Suprapubic skin (tissue), 4 donors: ENCODE results near the gene SPAG16. TPM values are rescaled to one million over a fixed set of nuclear protein-coding genes. Genes with fewer than 3 reads are reported as not detected.

ENCODE experiments used
- DNase-seq, 2 donors: peaks; one replicate each; pipeline ENCODE4 v3.0.0-alpha.2; 2019; ENCODE audit warnings: low spot score in 2 of 2
- H3K27ac ChIP-seq: fragments of 200-600 bp; sonication (generic); one replicate; pipeline ENCODE4 v1.5.1; 2019
- H3K27me3 ChIP-seq: fragments of 200-600 bp; sonication (generic); one replicate; pipeline ENCODE4 v1.5.1; 2019
- H3K36me3 ChIP-seq: fragments of 200-600 bp; sonication (generic); one replicate; pipeline ENCODE4 v1.5.1; 2019
- H3K4me1 ChIP-seq: fragments of 200-600 bp; sonication (generic); one replicate; pipeline ENCODE4 v1.5.1; 2019
- H3K4me3 ChIP-seq: fragments of 200-600 bp; sonication (generic); one replicate; pipeline ENCODE4 v1.5.1; 2019; ENCODE audit warnings: mild to moderate bottlenecking
- H3K9me3 ChIP-seq: fragments of 200-600 bp; sonication (generic); one replicate; pipeline ENCODE4 v1.5.1; 2019
- EP300 ChIP-seq: sonication (generic); formaldehyde crosslinking; IDR thresholded peaks from one replicate; pipeline ENCODE4 v1.6.1; 2017; ENCODE audit warnings: antibody characterized with exemption
- POLR2A ChIP-seq, 2 donors: fragments of 450-650 bp; IDR thresholded peaks; one replicate each; pipeline ENCODE4 v1.6.1; 2017; ENCODE audit warnings: antibody characterized with exemption in 2 of 2, mild to moderate bottlenecking in 2 of 2, moderate library complexity in 2 of 2
- POLR2AphosphoS5 ChIP-seq, 3 donors: sonication (generic); formaldehyde crosslinking; IDR thresholded peaks; one replicate each; pipeline ENCODE4 v1.6.1; 2017; ENCODE audit warnings: antibody characterized with exemption in 3 of 3
- whole genome bisulfite sequencing: methylation state at CpG from one replicate; pipeline ENCODE4 v1.1.5; 2018; 5-methylcytosine and 5-hydroxymethylcytosine counted together
- total RNA-seq, 4 donors: library from RNA; depleted of rRNA; stranded (reverse); fragments of >200 nt; gene quantifications; one replicate each; pipeline ENCODE4 v1.1.0, GENCODE V29; 2016
- TF ChIP-seq, protein P1 (sequence below), 2 donors: fragments of 200-600 bp in 1 of 2; fragments of 450-650 bp in 1 of 2; sonication (generic) in 1 of 2; IDR thresholded peaks; one replicate each; pipeline ENCODE4 v1.5.1; 2016 to 2019; ENCODE audit warnings: antibody characterized with exemption in 2 of 2, mild to moderate bottlenecking in 1 of 2, moderate library complexity in 1 of 2

SPAG16 gene
- total RNA-seq, 4 donors from 2014 or later, result 17.5 to 31.4 (median 22.0) TPM

DNA sequence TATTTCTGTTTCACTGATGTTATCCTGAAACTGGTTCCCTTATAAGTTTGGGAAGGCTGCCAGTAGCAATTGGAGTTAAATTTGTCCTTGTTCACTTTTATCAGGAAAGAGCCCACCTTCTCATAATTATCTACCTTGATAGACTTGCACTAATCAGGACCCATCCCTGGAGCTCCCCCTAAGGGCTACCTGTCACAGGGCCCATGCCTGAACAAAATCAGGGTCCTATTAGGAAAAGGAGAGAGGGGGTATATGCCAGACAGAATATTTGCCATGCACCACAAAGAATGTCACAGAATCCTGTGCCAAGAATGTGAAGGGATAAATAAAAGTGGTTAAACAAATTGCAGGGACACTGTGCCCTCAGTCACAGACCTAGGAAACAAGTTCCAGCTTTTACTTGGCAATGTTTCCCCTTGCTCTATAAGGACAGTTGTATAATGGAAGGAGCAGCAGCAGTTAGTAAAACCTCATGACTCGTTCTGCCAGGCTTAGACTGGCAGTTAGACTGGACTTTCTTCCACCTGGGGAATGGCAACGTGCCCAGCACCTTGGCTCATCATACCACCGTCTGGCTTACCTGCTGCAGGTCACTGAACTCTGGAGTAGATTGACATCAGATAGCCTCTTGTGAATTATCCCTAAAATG, 1094.3 kb downstream of the SPAG16 start:
- WGBS, result 26% methylated on average over 3 of the region's 3 CpGs
- H3K4me3 ChIP-seq, result no peak overlapping the region

DNA sequence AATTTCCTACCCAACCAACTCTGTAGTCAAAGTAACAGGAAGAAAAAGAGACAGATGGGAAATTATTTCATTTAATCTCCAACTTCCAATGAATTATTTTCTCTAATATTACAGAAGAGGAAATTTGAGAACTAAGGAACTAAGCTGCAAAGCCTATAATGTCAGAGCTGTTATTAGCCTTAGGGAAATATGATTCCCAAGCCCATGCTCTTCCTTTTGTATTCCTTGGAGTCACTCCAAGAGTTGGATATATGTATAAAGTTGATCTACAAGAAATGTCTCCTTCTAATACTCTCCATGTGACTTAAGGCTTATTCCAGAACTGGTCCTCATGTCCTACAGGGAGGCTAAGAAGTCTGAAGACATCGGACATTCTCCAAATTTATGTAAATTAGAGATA, 1095.0 kb downstream of the SPAG16 start:
- Histone ChIP-seq H3K36me3 (no peaks in the 10 kb centered on the region), H3K27ac (no peak overlapping the region), H3K27me3 (no peaks in the 10 kb centered on the region), H3K4me3 (no peak overlapping the region), H3K4me1 (no peaks in the 10 kb centered on the region), H3K9me3 (no peaks in the 10 kb centered on the region)
- no peak for DNase-seq
- TF ChIP-seq, protein P1, sequence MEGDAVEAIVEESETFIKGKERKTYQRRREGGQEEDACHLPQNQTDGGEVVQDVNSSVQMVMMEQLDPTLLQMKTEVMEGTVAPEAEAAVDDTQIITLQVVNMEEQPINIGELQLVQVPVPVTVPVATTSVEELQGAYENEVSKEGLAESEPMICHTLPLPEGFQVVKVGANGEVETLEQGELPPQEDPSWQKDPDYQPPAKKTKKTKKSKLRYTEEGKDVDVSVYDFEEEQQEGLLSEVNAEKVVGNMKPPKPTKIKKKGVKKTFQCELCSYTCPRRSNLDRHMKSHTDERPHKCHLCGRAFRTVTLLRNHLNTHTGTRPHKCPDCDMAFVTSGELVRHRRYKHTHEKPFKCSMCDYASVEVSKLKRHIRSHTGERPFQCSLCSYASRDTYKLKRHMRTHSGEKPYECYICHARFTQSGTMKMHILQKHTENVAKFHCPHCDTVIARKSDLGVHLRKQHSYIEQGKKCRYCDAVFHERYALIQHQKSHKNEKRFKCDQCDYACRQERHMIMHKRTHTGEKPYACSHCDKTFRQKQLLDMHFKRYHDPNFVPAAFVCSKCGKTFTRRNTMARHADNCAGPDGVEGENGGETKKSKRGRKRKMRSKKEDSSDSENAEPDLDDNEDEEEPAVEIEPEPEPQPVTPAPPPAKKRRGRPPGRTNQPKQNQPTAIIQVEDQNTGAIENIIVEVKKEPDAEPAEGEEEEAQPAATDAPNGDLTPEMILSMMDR (IDR thresholded peaks at IDR 0.05), result no peak
- no peak for TF ChIP-seq POLR2A (IDR thresholded peaks at IDR 0.05)
- no peak for TF ChIP-seq EP300
- TF ChIP-seq POLR2AphosphoS5 (IDR thresholded peaks at IDR 0.05), result no peak
- WGBS, result 50% methylated on average over 1 of the region's 1 CpG

More for the DNA sequence above, 1094.3 kb downstream of the SPAG16 start:
- Histone ChIP-seq H3K9me3 (no peaks in the 10 kb centered on the region), H3K4me1 (no peaks in the 10 kb centered on the region), H3K27ac (no peak overlapping the region), H3K36me3 (no peaks in the 10 kb centered on the region), H3K27me3 (no peaks in the 10 kb centered on the region)
- TF ChIP-seq, protein P1 (IDR thresholded peaks at IDR 0.05), result no peak
- no peak for TF ChIP-seq POLR2A (IDR thresholded peaks at IDR 0.05)
- no peak for TF ChIP-seq EP300
- TF ChIP-seq POLR2AphosphoS5 (IDR thresholded peaks at IDR 0.05), result no peak
- no peak for DNase-seq

DNA sequence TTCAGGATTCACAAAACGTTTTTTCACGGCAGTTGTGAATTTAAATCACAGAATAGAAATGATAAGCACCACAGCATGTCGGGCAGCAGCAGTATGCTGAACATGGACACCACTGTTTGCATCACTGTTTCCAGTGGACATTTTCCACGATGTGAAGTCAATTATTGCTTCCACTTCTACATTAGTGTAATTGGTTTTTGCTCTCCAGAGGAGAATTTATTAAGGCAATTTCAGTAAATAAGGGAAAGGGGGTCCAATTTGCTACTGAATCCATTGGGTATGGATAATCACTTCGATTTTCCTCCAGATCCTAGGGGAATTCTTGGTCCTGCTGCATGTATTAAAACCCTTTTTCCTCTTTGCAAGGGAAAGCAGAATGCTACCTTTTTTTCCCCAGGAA, 1096.4 kb downstream of the SPAG16 start:
- Histone ChIP-seq H3K27me3 (no peaks in the 10 kb centered on the region), H3K4me3 (no peak overlapping the region), H3K4me1 (no peaks in the 10 kb centered on the region), H3K36me3 (no peaks in the 10 kb centered on the region), H3K9me3 (no peaks in the 10 kb centered on the region), H3K27ac (no peak overlapping the region)
- DNase-seq, result no peak
- TF ChIP-seq POLR2AphosphoS5 (IDR thresholded peaks at IDR 0.05), result no peak
- TF ChIP-seq POLR2A (IDR thresholded peaks at IDR 0.05), result no peak
- TF ChIP-seq, protein P1 (IDR thresholded peaks at IDR 0.05), result no peak
- no peak for TF ChIP-seq EP300
- WGBS, result 68% methylated on average over 5 of the region's 5 CpGs

DNA sequence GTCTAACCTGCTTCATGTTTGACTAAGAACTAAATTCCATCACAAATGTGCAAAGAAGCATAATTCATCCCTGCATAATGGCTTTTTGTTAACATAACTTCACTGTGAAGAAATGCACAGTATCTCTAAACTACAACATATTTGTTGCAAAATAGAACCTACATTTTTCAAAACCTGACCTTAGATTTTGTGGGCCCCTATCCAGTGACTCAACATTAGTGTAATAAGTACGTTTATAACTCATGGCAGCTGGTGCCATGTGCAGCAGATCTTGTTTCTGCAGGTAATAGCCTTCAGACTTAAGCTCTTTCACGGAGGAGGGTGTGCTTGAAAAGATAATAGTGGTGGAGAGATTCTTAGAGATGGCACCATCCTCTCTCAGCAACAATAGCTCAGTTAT, 1098.0 kb downstream of the SPAG16 start:
- Histone ChIP-seq H3K9me3 (no peaks in the 10 kb centered on the region), H3K4me1 (no peaks in the 10 kb centered on the region), H3K27me3 (no peaks in the 10 kb centered on the region), H3K4me3 (no peak overlapping the region), H3K36me3 (no peaks in the 10 kb centered on the region), H3K27ac (no peak overlapping the region)
- no peak for DNase-seq
- 57% methylated on average over 2 of the region's 2 CpGs for WGBS
- no peak for TF ChIP-seq EP300
- no peak for TF ChIP-seq POLR2A (IDR thresholded peaks at IDR 0.05)
- TF ChIP-seq POLR2AphosphoS5 (IDR thresholded peaks at IDR 0.05), result no peak

DNA sequence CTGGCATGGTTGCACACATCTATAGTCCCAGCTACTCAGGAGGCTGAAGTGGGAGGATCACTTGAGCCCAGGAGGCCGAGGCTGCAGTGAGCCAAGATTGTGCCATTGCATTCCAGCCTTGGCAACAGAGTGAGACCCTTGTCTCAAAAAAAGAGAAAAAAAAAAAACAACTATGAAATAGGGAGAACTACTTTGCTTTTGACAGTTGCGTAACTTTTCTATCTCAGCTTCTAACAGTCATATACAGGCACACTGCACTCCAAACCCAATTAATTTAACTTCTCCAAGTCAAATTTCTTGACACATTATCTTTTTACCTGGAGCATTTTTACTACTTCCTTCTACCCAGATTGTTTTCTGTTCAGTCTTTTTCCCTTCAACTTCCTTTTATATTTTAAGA, 1102.5 kb downstream of the SPAG16 start:
- Histone ChIP-seq H3K27ac (no peak overlapping the region), H3K9me3 (no peaks in the 10 kb centered on the region), H3K4me3 (no peak overlapping the region), H3K36me3 (no peaks in the 10 kb centered on the region), H3K27me3 (no peaks in the 10 kb centered on the region), H3K4me1 (no peaks in the 10 kb centered on the region)
- 81% methylated on average over 2 of the region's 2 CpGs for WGBS
- DNase-seq, result no peak
- TF ChIP-seq, protein P1 (IDR thresholded peaks at IDR 0.05), result no peak
- no peak for TF ChIP-seq POLR2A (IDR thresholded peaks at IDR 0.05)
- no peak for TF ChIP-seq EP300
- TF ChIP-seq POLR2AphosphoS5 (IDR thresholded peaks at IDR 0.05), result no peak

DNA sequence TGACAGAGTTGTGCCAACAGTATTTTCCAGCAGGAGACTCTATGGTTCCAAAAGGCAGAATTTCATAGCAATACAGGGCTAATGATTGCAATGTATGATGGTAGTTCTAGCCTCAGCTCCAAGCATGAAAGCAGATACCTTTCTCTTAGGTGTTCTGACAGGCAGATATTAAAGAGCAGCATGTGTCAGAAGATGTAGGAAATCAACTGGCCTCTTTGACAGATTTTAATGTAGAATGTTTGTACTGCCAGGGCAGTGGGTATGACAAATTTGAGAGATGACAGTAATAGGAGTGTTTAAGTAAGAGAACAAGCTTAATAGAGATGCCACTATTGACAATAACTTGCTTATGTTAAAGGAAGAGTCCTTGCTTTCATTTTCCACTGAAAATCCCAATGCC, 1105.1 kb downstream of the SPAG16 start:
- Histone ChIP-seq H3K4me3 (no peak overlapping the region), H3K27me3 (no peaks in the 10 kb centered on the region), H3K27ac (no peak overlapping the region), H3K9me3 (no peaks in the 10 kb centered on the region), H3K4me1 (no peaks in the 10 kb centered on the region), H3K36me3 (no peaks in the 10 kb centered on the region)
- no peak for TF ChIP-seq POLR2AphosphoS5 (IDR thresholded peaks at IDR 0.05)
- TF ChIP-seq POLR2A (IDR thresholded peaks at IDR 0.05), result no peak
- TF ChIP-seq EP300, result no peak
- TF ChIP-seq, protein P1 (IDR thresholded peaks at IDR 0.05), result no peak
- no peak for DNase-seq
